Liver (tissue), 3 donors: ENCODE measurements around the gene FRS2.

Source experiments
- CTCF ChIP-seq: fragments of 150-350 bp; IDR thresholded peaks from 2 replicates; pipeline ENCODE4 v1.5.1; 2017; ENCODE audit warnings: improper control_type of control experiment, low read depth, low read length; ENCODE audit not compliant: missing input control
- MAX ChIP-seq: IDR thresholded peaks from 2 replicates; pipeline ENCODE4 v1.6.1; 2016; ENCODE audit warnings: antibody characterized with exemption
- REST ChIP-seq: IDR thresholded peaks from 2 replicates; pipeline ENCODE4 v1.6.1; 2016; ENCODE audit warnings: antibody characterized with exemption, mild to moderate bottlenecking
- RXRA ChIP-seq, 2 donors: IDR thresholded peaks; 2 replicates each; pipeline ENCODE4 v1.6.1; 2017 to 2018; ENCODE audit warnings: antibody characterized with exemption in 2 of 2, mild to moderate bottlenecking in 1 of 2
- YY1 ChIP-seq: IDR thresholded peaks from 2 replicates; pipeline ENCODE4 v1.6.1; 2016; ENCODE audit warnings: antibody characterized with exemption, mild to moderate bottlenecking
- donor health status: healthy.
- donor health status: healthy.

GRCh38 chr12:69514845-69515244 is 44.7 kb downstream of the FRS2 start:
- no peak for TF ChIP-seq CTCF
- no peak for TF ChIP-seq YY1
- no peak for TF ChIP-seq MAX
- no peak for TF ChIP-seq RXRA (IDR thresholded peaks at IDR 0.05)
- no peak for TF ChIP-seq REST
